Stomach smooth muscle (tissue), 2 donors: Measurements from ENCODE around the gene GCG.

Experiments used
- H3K27ac ChIP-seq: one replicate; pipeline ENCODE4 v1.7.0; 2013; ENCODE audit warnings: mild to moderate bottlenecking, low read length, inconsistent platforms
- H3K27me3 ChIP-seq, 2 donors: one replicate each; pipeline ENCODE4 v1.7.0; 2013; ENCODE audit warnings: low read length in 2 of 2; ENCODE audit not compliant: insufficient read depth in 2 of 2, control insufficient read depth in 1 of 2
- H3K36me3 ChIP-seq, 2 donors: one replicate each; pipeline ENCODE4 v1.7.0; 2013; ENCODE audit warnings: low read length in 2 of 2; ENCODE audit not compliant: control insufficient read depth in 2 of 2, insufficient read depth in 2 of 2
- H3K4me1 ChIP-seq: one replicate; pipeline ENCODE4 v1.7.0; 2013; ENCODE audit warnings: low read length; ENCODE audit not compliant: control insufficient read depth, insufficient read depth
- H3K4me3 ChIP-seq, 2 donors: one replicate each; pipeline ENCODE4 v1.7.0; 2013; ENCODE audit warnings: low read length in 2 of 2
- H3K9ac ChIP-seq, 2 donors: one replicate each; pipeline ENCODE4 v1.7.0; 2013; ENCODE audit warnings: low read length in 2 of 2, mild to moderate bottlenecking in 1 of 2
- H3K9me3 ChIP-seq, 2 donors: one replicate each; pipeline ENCODE4 v1.7.0; 2013; ENCODE audit warnings: low read length in 2 of 2; ENCODE audit not compliant: control insufficient read depth in 2 of 2
- donor health status: healthy.
- donor health status: Pancreatic carcinoma.

Gene GCG

DNA sequence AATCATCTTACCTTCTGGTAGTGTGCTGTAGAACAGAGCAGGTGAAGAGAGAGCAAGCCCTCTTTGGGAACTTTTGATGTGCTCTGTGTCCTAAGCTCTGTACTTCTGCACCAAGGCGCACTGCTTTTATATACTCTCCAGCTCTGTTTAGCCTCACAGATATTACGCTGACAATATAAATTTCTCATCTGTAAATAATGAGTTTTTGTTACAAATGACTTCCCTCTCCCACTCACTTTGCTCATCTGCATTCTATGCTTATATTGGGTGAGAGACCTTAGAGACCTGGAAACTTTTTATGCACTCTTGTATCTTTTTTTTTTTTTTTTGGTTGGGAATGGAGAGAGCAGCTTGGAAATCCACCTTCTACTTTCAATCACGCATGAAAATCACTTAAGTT is at the start of gene GCG:
GCG (minus strand) TSS at position 101 of the 400 bp plus-strand sequence. CDS start 3,069 bp downstream, outside the sequence.
- H3K4me3 ChIP-seq, result no peak within 1 kb of the TSS
- H3K4me1 ChIP-seq, result no peaks in the 10 kb centered on the region
- no peaks in the 10 kb centered on the region for H3K27me3 ChIP-seq
- H3K9ac ChIP-seq, result no peak within 1 kb of the TSS
- H3K27ac ChIP-seq, result no peak within 1 kb of the TSS
- no peaks in the 10 kb centered on the region for H3K9me3 ChIP-seq
- no peaks in the 10 kb centered on the region for H3K36me3 ChIP-seq

DNA sequence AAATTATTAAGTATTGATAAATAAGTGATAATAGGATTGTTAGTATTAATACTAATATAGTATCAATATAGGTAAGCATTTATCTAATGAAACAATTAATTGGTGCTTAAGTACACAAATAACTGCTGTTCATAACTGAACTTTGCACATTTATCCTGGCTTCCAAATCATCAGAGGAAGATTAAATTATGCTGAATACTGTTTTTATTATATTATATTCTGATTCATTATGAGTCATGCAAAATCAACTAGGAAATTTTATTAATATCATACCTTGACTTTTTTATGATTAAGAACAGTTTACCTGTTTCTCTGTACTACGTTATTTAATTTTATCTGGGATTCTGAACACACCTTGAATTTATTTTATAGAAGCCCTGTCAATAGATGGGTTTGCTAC is 48.6 kb upstream of the GCG start:
- H3K9ac ChIP-seq, result no peak overlapping the region
- H3K36me3 ChIP-seq, result no peaks in the 10 kb centered on the region
- H3K9me3 ChIP-seq, result no peaks in the 10 kb centered on the region
- peaks cover 0 to 2% of the 10 kb centered on the region in 2 donors for H3K27me3 ChIP-seq
- no peaks in the 10 kb centered on the region for H3K4me1 ChIP-seq
- no peak overlapping the region for H3K27ac ChIP-seq
- H3K4me3 ChIP-seq, result no peak overlapping the region

DNA sequence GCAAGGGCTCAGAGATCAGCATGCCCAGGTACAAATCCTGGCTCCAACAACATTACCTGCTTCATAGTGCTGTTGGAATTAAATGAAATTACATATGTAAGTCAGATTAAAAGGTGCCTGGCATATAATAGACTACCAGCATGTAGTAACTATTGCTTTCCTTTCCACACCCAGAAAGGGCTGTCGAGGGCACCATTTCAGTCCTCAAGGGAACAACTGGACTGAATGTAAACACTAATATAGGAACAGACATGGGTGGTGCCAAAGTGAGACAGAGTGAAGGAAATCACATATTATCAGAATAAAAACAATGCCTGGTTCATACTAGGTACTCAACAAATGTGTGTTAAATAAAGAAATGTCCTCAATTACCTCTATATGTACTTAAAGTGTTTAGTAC is 47.9 kb upstream of the GCG start:
- no peak overlapping the region for H3K4me3 ChIP-seq
- no peaks in the 10 kb centered on the region for H3K4me1 ChIP-seq
- no peaks in the 10 kb centered on the region for H3K36me3 ChIP-seq
- no peak overlapping the region for H3K9ac ChIP-seq
- peaks cover 0 to 2% of the 10 kb centered on the region in 2 donors for H3K27me3 ChIP-seq
- no peaks in the 10 kb centered on the region for H3K9me3 ChIP-seq
- no peak overlapping the region for H3K27ac ChIP-seq

DNA sequence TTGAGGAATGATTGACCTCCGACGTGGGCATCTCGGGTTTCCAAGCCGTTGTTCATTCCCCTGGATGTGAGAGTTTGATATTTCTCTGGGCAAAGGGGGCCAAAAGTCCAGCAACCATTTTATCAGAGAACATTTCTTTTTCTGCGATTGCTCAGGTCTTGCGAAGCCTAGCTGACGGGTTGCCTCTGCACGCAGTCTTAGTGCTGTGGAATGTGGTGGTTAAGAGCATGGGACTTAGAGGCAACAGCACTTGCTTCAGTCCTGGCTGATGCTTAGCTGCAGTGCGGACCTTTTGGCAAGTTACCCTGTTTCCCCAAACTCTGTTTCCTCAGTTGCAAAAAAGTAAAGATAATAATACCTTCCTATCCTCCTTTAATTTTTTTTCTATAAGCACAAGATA is 46.2 kb upstream of the GCG start:
- Histone ChIP-seq H3K27ac (no peak overlapping the region), H3K4me1 (no peaks in the 10 kb centered on the region), H3K9me3 (no peaks in the 10 kb centered on the region), H3K36me3 (no peaks in the 10 kb centered on the region), H3K4me3 (no peak overlapping the region), H3K9ac (no peak overlapping the region), H3K27me3 (peaks cover 0 to 2% of the 10 kb centered on the region in 2 donors)

DNA sequence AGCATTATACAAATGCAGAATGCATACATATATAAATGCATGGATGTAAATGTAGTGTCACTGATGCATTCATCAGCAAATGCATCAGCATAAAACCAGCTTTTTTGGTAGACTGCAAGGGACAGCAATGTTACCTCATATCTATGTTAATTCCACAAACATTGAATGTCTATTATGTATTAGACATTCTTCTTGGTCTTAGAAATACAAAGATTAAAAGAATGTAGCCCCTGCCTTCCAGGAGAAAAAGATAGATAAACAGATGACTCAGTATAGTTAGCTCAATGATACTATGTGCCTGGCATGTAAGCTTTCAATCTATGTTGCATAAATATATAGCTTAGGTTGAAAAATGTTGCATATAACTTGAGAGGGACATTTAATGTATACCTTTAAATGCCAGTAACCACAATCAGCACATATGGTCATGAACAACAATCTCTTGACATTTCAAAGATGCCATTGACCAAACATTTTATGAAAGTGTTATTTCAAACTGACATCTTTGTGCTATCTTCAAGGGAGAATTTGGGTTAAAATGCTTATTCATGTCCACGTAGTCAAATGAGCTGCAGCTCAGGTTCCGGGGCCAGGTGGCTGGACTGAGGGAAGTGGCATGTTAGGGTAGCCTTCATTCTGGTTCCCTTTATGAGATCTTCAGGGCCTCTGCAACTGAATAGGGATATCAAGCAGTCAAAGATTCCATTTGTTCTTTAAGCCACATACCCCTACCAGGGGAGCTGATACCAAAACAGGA is 45.2 kb upstream of the GCG start:
- no peaks in the 10 kb centered on the region for H3K9me3 ChIP-seq
- H3K4me1 ChIP-seq, result no peaks in the 10 kb centered on the region
- H3K9ac ChIP-seq, result no peak overlapping the region
- no peaks in the 10 kb centered on the region for H3K36me3 ChIP-seq
- no peak overlapping the region for H3K27ac ChIP-seq
- H3K4me3 ChIP-seq, result no peak overlapping the region
- peaks cover 0 to 2% of the 10 kb centered on the region in 2 donors for H3K27me3 ChIP-seq

DNA sequence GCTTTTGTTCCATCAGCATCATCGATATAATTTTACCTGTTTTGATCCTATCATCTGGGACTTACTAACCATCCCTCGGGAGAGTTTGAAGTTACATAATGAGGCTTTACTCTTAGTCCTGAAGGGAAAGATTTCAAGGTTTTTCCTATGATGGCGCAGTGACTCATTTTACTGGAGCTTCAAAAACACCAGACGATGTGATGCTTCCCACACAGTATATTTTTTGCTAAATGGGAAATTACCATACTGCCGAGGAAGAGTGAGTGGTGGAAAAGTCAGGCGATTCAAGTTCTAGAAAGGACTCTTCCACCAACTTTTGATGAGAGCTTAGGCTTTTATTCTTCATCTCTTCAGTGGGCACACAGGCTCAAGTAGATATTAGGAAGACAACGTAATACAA is 44.6 kb upstream of the GCG start:
- Histone ChIP-seq H3K27me3 (peaks cover 0 to 2% of the 10 kb centered on the region in 2 donors), H3K9me3 (no peaks in the 10 kb centered on the region), H3K9ac (no peak overlapping the region), H3K27ac (no peak overlapping the region), H3K36me3 (no peaks in the 10 kb centered on the region), H3K4me3 (no peak overlapping the region), H3K4me1 (no peaks in the 10 kb centered on the region)

DNA sequence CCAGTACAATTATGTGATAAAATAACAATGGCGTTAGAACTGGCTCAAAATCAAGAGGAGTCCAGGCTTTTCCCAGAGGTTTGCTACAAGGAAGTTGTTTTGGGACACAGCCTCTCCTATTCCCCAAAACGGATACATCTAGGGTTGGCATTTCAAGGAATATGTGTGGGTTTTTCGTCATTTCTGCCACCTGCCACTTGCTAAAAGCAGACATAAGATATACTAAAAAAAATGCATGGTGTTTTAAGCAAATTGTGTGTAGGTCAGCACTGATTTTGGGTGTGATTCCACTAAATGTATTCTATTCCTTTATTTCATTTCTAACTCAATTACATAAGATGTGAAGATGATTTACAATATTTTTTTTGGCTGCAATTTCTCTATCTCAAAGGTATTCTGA is 36.4 kb upstream of the GCG start:
- H3K36me3 ChIP-seq, result no peaks in the 10 kb centered on the region
- no peak overlapping the region for H3K27ac ChIP-seq
- no peaks in the 10 kb centered on the region for H3K9me3 ChIP-seq
- H3K9ac ChIP-seq, result no peak overlapping the region
- H3K4me3 ChIP-seq, result no peak overlapping the region
- H3K4me1 ChIP-seq, result no peaks in the 10 kb centered on the region
- H3K27me3 ChIP-seq, result no peaks in the 10 kb centered on the region

DNA sequence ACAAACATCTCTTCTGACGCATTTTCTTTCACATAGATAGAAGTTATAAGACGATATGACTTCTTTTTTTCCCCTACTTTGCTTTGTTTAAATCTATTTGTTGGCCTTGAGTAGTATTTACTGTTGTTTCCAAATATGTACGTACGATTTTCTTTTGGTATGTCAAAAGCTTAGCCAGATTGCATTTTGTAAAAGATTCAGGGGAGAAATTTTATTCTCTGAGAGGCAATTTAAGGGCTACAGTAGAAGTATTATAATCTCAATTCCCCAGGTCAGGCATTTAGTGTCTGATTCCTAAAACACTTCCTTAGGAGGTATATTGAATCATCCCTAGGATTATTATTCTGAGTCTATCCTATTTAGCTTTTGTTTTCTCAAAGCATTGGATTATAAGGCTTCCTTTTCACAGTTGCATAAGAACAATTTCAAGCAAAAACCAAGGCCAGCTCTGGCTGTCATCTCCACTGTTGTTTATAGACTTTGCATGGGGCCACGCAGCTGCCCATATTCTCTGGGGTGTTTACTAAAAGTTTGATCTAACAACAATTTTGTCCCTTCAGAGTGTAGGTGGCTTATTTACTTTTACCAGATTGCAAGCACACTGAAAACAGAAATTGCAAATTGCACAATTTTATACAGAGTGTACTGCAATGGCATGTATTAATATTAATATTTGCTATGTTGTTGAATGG is 33.6 kb upstream of the GCG start:
- Histone ChIP-seq H3K27ac (no peak overlapping the region), H3K36me3 (no peaks in the 10 kb centered on the region), H3K4me3 (no peak overlapping the region)

DNA sequence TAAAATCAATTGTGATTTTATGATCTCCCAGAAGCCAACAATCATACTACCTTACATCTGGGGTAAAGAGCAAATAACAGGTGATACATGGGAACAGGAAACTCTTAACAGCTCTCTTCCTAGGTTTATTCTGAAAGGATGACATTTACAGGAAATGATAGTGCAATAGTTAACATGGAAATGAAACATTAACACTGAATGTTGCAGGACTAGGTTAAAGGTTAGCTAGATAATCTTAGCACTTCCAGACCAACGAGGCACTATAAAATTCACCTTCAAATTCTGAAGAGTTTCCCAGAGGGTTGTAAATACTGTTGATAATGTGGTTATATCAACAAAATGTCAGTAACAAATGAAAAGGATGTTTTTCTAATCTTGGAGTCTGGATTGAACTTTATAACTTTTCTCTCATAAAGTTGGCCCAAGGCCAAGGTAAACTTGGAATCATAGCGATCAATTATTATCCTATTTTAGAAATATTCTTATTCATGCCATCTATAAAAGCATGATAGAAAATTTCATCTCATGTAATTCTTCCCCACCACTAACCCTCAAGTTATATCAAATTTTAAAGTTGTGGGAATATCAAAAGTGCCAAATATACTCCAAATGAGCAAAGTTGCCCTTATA is 32.9 kb upstream of the GCG start:
- no peak overlapping the region for H3K9ac ChIP-seq
- H3K4me1 ChIP-seq, result no peaks in the 10 kb centered on the region
- H3K9me3 ChIP-seq, result no peaks in the 10 kb centered on the region
- H3K36me3 ChIP-seq, result no peaks in the 10 kb centered on the region
- no peaks in the 10 kb centered on the region for H3K27me3 ChIP-seq
- no peak overlapping the region for H3K4me3 ChIP-seq
- no peak overlapping the region for H3K27ac ChIP-seq

More for the DNA sequence above, 33.6 kb upstream of the GCG start:
- Histone ChIP-seq H3K9ac (no peak overlapping the region), H3K4me1 (no peaks in the 10 kb centered on the region), H3K27me3 (no peaks in the 10 kb centered on the region), H3K9me3 (no peaks in the 10 kb centered on the region)

DNA sequence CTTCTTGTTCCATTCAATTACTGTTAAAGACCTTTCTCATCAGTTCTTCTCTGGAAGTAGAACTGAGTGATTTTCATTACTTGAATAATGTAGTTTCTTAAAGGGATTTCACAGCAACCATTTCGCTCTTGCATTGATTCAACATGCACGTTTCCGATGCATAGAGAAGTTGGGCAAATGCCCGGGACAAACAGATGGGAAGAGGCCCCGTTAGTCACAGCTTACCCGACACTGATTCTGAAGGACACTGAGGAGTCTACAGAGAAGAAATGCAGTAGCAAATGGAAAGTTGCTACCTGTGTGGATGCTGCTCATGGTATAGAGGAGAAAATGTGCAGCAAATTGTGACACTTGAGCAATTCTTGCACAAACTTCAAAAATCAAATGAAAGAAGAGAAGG is 32.3 kb upstream of the GCG start:
- H3K4me3 ChIP-seq, result no peak overlapping the region
- H3K27me3 ChIP-seq, result no peaks in the 10 kb centered on the region
- H3K4me1 ChIP-seq, result no peaks in the 10 kb centered on the region
- H3K36me3 ChIP-seq, result no peaks in the 10 kb centered on the region
- no peak overlapping the region for H3K27ac ChIP-seq
- no peak overlapping the region for H3K9ac ChIP-seq
- no peaks in the 10 kb centered on the region for H3K9me3 ChIP-seq

DNA sequence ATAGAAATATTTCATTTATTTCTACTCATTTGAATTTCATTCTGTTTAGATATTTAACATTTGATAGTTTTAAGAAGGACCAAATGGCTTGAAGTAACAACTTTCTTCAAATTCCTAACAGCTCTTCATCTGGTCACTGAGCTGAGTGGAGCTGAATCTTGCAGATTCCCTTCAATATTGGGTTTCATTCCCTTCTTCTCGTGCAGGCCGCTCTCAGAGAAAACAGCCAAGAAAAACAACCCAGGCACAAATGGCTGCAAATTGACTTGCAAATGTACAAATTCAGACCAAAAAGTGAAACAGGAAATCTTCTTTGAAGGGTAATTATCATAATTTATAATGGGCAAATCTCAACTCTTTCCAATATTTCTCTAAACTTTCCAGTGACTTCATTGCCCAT is 30.3 kb upstream of the GCG start:
- no peak overlapping the region for H3K4me3 ChIP-seq
- H3K27ac ChIP-seq, result no peak overlapping the region
- no peaks in the 10 kb centered on the region for H3K36me3 ChIP-seq
- H3K9ac ChIP-seq, result no peak overlapping the region
- no peaks in the 10 kb centered on the region for H3K4me1 ChIP-seq
- H3K27me3 ChIP-seq, result no peaks in the 10 kb centered on the region
- H3K9me3 ChIP-seq, result no peaks in the 10 kb centered on the region
